Esophagus muscularis mucosa (tissue), 4 donors: ENCODE measurements around the gene TUB. TPM values are rescaled to one million over a fixed set of nuclear protein-coding genes. Genes with fewer than 3 reads are reported as not detected.

Source experiments
- DNase-seq: peaks from one replicate; pipeline ENCODE4 v3.0.0-alpha.2; 2017; ENCODE audit errors: extremely low spot score
- H3K27ac ChIP-seq, 4 donors: fragments of 200-600 bp; sonication (generic); replicated peaks in 1 of 4; 1 replicate in 3 of 4; 2 replicates in 1 of 4; pipeline ENCODE4 v1.5.1; 2016 to 2019; ENCODE audit warnings: mild to moderate bottlenecking in 1 of 4
- H3K27me3 ChIP-seq, 4 donors: fragments of 200-600 bp; sonication (generic); one replicate each; pipeline versions ENCODE4 v1.5.1 to v1.6.0; 2016 to 2019
- H3K36me3 ChIP-seq, 4 donors: fragments of 200-600 bp; sonication (generic); one replicate each; pipeline ENCODE4 v1.5.1; 2016 to 2019
- H3K4me1 ChIP-seq, 4 donors: fragments of 200-600 bp; sonication (generic); one replicate each; pipeline ENCODE4 v1.5.1; 2016 to 2019
- H3K4me3 ChIP-seq, 4 donors: fragments of 200-600 bp; sonication (generic); 1 replicate in 2 of 4; 2 replicates in 2 of 4; pipeline ENCODE4 v1.5.1; 2016 to 2019; ENCODE audit warnings: mild to moderate bottlenecking in 4 of 4, moderate library complexity in 1 of 4
- H3K9me3 ChIP-seq, 4 donors: fragments of 200-600 bp; sonication (generic); 1 replicate in 3 of 4; 2 replicates in 1 of 4; pipeline ENCODE4 v1.5.1; 2016 to 2019
- CTCF ChIP-seq, 3 experiments: fragments of 200-600 bp in 2 of 3; fragments of 450-650 bp in 1 of 3; sonication (generic) in 2 of 3; IDR thresholded peaks; one replicate each; pipeline ENCODE4 v1.5.1; 2017 to 2019; ENCODE audit warnings: antibody characterized with exemption in 3 of 3, mild to moderate bottlenecking in 2 of 3, moderate library complexity in 1 of 3
- EP300 ChIP-seq: sonication (generic); formaldehyde crosslinking; IDR thresholded peaks from one replicate; pipeline ENCODE4 v1.6.1; 2017; ENCODE audit warnings: antibody characterized with exemption
- POLR2A ChIP-seq: fragments of 450-650 bp; IDR thresholded peaks from one replicate; pipeline ENCODE4 v1.6.1; 2017; ENCODE audit warnings: antibody characterized with exemption, moderate library complexity, mild to moderate bottlenecking, low read depth
- POLR2AphosphoS5 ChIP-seq, 2 donors: sonication (generic); formaldehyde crosslinking; IDR thresholded peaks; one replicate each; pipeline ENCODE4 v1.6.1; 2017; ENCODE audit warnings: antibody characterized with exemption in 2 of 2
- WGBS: methylation state at CpG from one replicate; pipeline ENCODE4 v1.1.5; 2018; 5-methylcytosine and 5-hydroxymethylcytosine counted together
- intact Hi-C: fragments of 100-400 bp; cut with DNase I; formaldehyde crosslinking; loops from one replicate; pipeline ENCODE4 v1.15.1; 2023
- total RNA-seq, 4 donors: library from RNA; depleted of rRNA; stranded (reverse); fragments of >200 nt; gene quantifications; one replicate each; pipeline versions ENCODE4 v1.1.0 to v1.2.1, GENCODE V29; 2016

TUB gene
- total RNA-seq, 4 donors from 2014 or later: 8.3 to 18.3 (median 12.1) TPM

DNA sequence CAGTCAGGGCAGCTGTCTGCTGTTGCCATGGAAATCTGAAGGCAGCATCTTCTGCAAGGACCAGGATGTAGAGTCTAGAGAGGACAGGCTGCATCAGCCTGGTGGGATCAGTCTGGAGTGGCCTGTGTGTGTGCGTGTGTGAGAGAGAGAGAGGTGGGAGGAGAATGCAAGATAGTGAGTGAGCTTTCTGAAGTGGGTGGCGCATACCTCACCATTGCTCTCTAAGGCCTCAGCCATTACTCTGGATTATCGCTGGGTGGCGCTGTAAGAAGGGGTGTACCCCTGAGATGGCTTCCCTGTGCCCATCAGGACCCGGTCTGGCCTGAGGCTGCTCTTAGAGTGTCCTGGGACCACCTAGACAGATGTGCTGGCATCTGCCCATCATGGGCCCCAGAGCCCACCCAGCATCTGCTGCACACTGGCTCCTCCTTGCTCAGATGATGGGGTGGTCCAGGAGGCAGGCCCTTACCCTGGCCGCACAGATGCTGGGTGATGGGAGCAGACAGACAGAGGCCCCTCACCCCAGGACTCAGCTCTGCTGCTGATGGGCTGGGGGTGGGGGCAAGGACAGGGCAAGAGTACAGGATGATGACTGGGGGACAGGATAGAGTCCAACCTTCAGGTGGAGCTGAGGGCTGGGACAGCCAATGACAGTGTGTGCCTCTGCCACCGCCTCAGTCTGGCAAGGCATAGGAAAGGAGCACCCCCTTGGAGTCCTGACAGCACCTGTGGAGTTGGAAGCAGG is 25.7 kb upstream of the TUB start:
- Histone ChIP-seq H3K9me3 (no peaks in the 10 kb centered on the region), H3K4me3 (no peak overlapping the region), H3K36me3 (no peaks in the 10 kb centered on the region), H3K4me1 (peaks cover 16 to 21% (median 20%) of the 10 kb centered on the region in 4 donors), H3K27me3 (no peaks in the 10 kb centered on the region), H3K27ac (no peak overlapping the region)
- 55% methylated on average over 6 of the region's 7 CpGs for WGBS
- DNase-seq: no peak
- intact Hi-C loops: no loop called here
- TF ChIP-seq POLR2AphosphoS5 (IDR thresholded peaks at IDR 0.05) (no peak), CTCF (IDR thresholded peaks at IDR 0.05) (no peak), EP300 (no peak), POLR2A (no peak)

- TF ChIP-seq POLR2AphosphoS5 (IDR thresholded peaks at IDR 0.05) (no peak), POLR2A (no peak), CTCF (IDR thresholded peaks at IDR 0.05) (no peak), EP300 (no peak)
- no peak for DNase-seq
- intact Hi-C loops: no loop called here
- Histone ChIP-seq H3K27ac (no peak overlapping the region), H3K4me3 (no peak overlapping the region), H3K36me3 (no peaks in the 10 kb centered on the region), H3K9me3 (no peaks in the 10 kb centered on the region), H3K4me1 (peaks cover 18 to 24% (median 22%) of the 10 kb centered on the region in 4 donors), H3K27me3 (no peaks in the 10 kb centered on the region)
- 90% methylated on average over 9 of the region's 10 CpGs for WGBS
Measured at GRCh38 chr11:8055836-8056526, 25.0 kb upstream of the TUB start.

- WGBS: 46% methylated on average over 12 of the region's 12 CpGs
- Histone ChIP-seq H3K4me3 (no peak overlapping the region), H3K27ac (peak overlapping the region in 3 of 4 donors; percentile 10 to 42 (median 36)), H3K4me1 (peaks cover 20 to 32% (median 28%) of the 10 kb centered on the region in 4 donors), H3K36me3 (no peaks in the 10 kb centered on the region), H3K9me3 (no peaks in the 10 kb centered on the region), H3K27me3 (no peaks in the 10 kb centered on the region)
- intact Hi-C loops: no loop called here
- DNase-seq: no peak
- TF ChIP-seq EP300 (no peak), POLR2AphosphoS5 (IDR thresholded peaks at IDR 0.05) (peak; percentile 59 to 60), CTCF (IDR thresholded peaks at IDR 0.05) (no peak)
Measured at GRCh38 chr11:8056810-8057463, 24.1 kb upstream of the TUB start.

- H3K4me1 ChIP-seq: peaks cover 33 to 45% (median 41%) of the 10 kb centered on the region in 4 donors
- TF ChIP-seq EP300 (no peak), POLR2A (no peak), POLR2AphosphoS5 (IDR thresholded peaks at IDR 0.05) (no peak)
- DNase-seq: no peak
- H3K9me3 ChIP-seq: no peaks in the 10 kb centered on the region
- WGBS: 96% methylated on average over 9 of the region's 9 CpGs
- H3K27ac ChIP-seq: no peak overlapping the region
- no peaks in the 10 kb centered on the region for H3K36me3 ChIP-seq
- H3K4me3 ChIP-seq: no peak overlapping the region
- intact Hi-C loops: no loop called here
- no peaks in the 10 kb centered on the region for H3K27me3 ChIP-seq
Measured at GRCh38 chr11:8058216-8058615, 22.8 kb upstream of the TUB start.

- Histone ChIP-seq H3K27ac (no peak overlapping the region), H3K4me1 (peaks cover 41 to 53% (median 48%) of the 10 kb centered on the region in 4 donors), H3K4me3 (no peak overlapping the region), H3K9me3 (no peaks in the 10 kb centered on the region), H3K36me3 (no peaks in the 10 kb centered on the region), H3K27me3 (no peaks in the 10 kb centered on the region)
- intact Hi-C loops: no loop called here
- 92% methylated on average over 7 of the region's 8 CpGs for WGBS
- TF ChIP-seq EP300 (no peak), POLR2A (no peak), CTCF (IDR thresholded peaks at IDR 0.05) (no peak), POLR2AphosphoS5 (IDR thresholded peaks at IDR 0.05) (no peak)
- DNase-seq: no peak
Measured at GRCh38 chr11:8059030-8059429, 22.0 kb upstream of the TUB start.
